HL-60 (cell line): ENCODE results near the gene LRCH4.

ENCODE experiments used
- DNase-seq, 2 experiments: peaks; one replicate each; pipeline ENCODE4 v3.0.0-alpha.2; 2010 to 2020; ENCODE audit warnings: low read depth in 1 of 2, low spot score in 1 of 2
- H3K27ac ChIP-seq: fragments of 250-450 bp; sonication (Bioruptor Pico); replicated peaks from 2 replicates; pipeline ENCODE4 v1.5.1; 2020; ENCODE audit warnings: mild to moderate bottlenecking, moderate library complexity
- H3K27me3 ChIP-seq: fragments of 250-450 bp; sonication (Bioruptor Pico); 2 replicates; pipeline ENCODE4 v1.5.1; 2021; ENCODE audit warnings: mild to moderate bottlenecking, moderate library complexity; ENCODE audit not compliant: insufficient read depth, poor library complexity, severe bottlenecking
- H3K4me3 ChIP-seq: replicated peaks from 2 replicates; pipeline ENCODE4 v1.5.1; 2011; ENCODE audit warnings: mild to moderate bottlenecking, control low read depth, low read length; ENCODE audit not compliant: insufficient read depth
- GABPA ChIP-seq: IDR thresholded peaks from 2 replicates; pipeline ENCODE4 v1.6.1; 2012; ENCODE audit warnings: low read depth
- POLR2AphosphoS5 ChIP-seq: IDR thresholded peaks from 2 replicates; pipeline ENCODE4 v1.6.1; 2012; ENCODE audit warnings: low read depth
- REST ChIP-seq: IDR thresholded peaks from 2 replicates; pipeline ENCODE4 v1.6.1; 2012; ENCODE audit warnings: low read depth; ENCODE audit not compliant: insufficient replicate concordance
- SPI1 ChIP-seq: IDR thresholded peaks from 2 replicates; pipeline ENCODE4 v1.6.1; 2012; ENCODE audit warnings: low read depth, mild to moderate bottlenecking, borderline replicate concordance
- TF ChIP-seq, protein P1 (sequence below): IDR thresholded peaks from one replicate; pipeline ENCODE4 v1.5.1; 2011; ENCODE audit warnings: low read length, control low read depth, inconsistent platforms; ENCODE audit not compliant: insufficient read depth

The LRCH4 gene

DNA sequence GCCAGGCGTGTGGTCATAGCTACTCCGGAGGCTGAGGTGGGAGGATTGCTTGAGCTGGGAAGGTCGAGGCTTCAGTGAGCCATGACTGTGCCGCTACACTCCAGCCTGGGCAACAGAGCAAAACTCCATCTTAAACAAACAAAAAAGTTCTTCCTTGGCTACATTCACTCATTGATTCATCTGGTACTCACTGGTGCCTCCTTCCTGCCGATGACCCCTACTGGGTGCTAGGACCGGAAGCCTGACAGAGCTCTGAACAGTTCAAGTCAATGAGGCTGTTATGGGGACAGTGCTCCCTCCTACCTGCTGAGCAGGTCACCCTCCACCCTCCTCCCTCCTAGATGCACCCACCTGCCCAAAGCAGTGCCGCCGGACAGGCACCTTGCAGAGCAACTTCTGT is 21.2 kb upstream of the LRCH4 start:
- Histone ChIP-seq H3K4me3 (no peak overlapping the region), H3K27me3 (no peaks in the 10 kb centered on the region), H3K27ac (no peak overlapping the region)
- TF ChIP-seq REST = no peak
- TF ChIP-seq SPI1 = no peak
- no peak for TF ChIP-seq GABPA
- no peak for TF ChIP-seq POLR2AphosphoS5
- DNase-seq = no peak

- no peak for TF ChIP-seq REST
- TF ChIP-seq, protein P1, sequence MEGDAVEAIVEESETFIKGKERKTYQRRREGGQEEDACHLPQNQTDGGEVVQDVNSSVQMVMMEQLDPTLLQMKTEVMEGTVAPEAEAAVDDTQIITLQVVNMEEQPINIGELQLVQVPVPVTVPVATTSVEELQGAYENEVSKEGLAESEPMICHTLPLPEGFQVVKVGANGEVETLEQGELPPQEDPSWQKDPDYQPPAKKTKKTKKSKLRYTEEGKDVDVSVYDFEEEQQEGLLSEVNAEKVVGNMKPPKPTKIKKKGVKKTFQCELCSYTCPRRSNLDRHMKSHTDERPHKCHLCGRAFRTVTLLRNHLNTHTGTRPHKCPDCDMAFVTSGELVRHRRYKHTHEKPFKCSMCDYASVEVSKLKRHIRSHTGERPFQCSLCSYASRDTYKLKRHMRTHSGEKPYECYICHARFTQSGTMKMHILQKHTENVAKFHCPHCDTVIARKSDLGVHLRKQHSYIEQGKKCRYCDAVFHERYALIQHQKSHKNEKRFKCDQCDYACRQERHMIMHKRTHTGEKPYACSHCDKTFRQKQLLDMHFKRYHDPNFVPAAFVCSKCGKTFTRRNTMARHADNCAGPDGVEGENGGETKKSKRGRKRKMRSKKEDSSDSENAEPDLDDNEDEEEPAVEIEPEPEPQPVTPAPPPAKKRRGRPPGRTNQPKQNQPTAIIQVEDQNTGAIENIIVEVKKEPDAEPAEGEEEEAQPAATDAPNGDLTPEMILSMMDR = no peak
- no peak for TF ChIP-seq SPI1
- no peak for TF ChIP-seq POLR2AphosphoS5
- no peak for TF ChIP-seq GABPA
Observed at GRCh38 chr7:100606313-100606712, 20.4 kb upstream of the LRCH4 start.

GRCh38 chr7:100604976-100605911 is 19.3 kb upstream of the LRCH4 start:
- Histone ChIP-seq H3K27ac (no peak overlapping the region), H3K27me3 (no peaks in the 10 kb centered on the region), H3K4me3 (peak overlapping the region; percentile 66)
- DNase-seq = peak in 1 of 2 experiments; percentile 53
- no peak for TF ChIP-seq GABPA
- no peak for TF ChIP-seq POLR2AphosphoS5
- TF ChIP-seq, protein P1 = no peak
- TF ChIP-seq REST = no peak
- TF ChIP-seq SPI1 = no peak

More at GRCh38 chr7:100606313-100606712, 20.4 kb upstream of the LRCH4 start:
- no peak overlapping the region for H3K27ac ChIP-seq
- no peak overlapping the region for H3K4me3 ChIP-seq
- no peaks in the 10 kb centered on the region for H3K27me3 ChIP-seq
- DNase-seq = no peak
